ENCODE measurements around the gene C2CD4B. TPM values are rescaled to one million over a fixed set of nuclear protein-coding genes. Genes with fewer than 3 reads are reported as not detected.

The C2CD4B gene
- total RNA-seq, 1 experiment from 2014 or later: 1.3 TPM

DNA sequence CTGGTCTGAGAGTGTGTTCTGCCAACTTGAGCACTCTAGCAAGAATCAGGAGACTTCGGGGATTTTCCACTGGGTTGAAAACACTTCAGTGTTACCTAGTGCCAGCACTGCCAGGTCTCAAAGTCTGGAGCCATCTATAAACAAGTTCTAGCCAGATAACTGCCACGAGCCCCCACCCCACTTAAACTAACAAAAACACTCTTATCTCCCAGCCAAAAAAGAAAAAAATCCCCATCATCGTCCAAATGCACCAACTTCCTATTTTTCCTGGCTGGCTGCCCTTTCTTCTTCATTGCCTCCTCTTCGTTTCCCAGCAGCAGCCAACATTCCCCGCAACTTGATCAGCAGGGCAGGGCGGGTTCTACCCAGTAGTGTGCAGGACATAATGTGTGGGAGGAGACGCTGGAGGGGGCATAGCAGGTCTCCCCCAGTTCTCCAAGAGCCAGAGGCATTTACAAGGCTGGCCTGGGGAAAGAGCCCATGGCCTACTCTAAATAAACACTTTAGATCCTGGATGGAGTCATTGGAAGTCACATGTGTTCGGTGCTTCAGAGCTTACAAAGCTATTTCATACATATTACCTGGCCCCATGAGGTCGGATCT lies 29.5 kb downstream of the C2CD4B start:
- Mint-ChIP-seq H3K4me1 (peaks cover 8% of the 10 kb centered on the region; the same call in 1 of the 2 replicates), H3K4me3 (no peak overlapping the region), H3K36me3 (no peaks in the 10 kb centered on the region), H3K9me3 (no peaks in the 10 kb centered on the region; the same call in 1 of the 2 replicates), H3K27me3 (ENCODE audit: low read depth) (no peaks in the 10 kb centered on the region; the same call in 1 of the 2 replicates), H3K27ac (no peak overlapping the region)
- ChIA-PET CTCF (no interaction called here), POLR2A (no interaction called here)
- no peak for DNase-seq (ENCODE audit: low spot score)
- TF ChIP-seq, protein P1, sequence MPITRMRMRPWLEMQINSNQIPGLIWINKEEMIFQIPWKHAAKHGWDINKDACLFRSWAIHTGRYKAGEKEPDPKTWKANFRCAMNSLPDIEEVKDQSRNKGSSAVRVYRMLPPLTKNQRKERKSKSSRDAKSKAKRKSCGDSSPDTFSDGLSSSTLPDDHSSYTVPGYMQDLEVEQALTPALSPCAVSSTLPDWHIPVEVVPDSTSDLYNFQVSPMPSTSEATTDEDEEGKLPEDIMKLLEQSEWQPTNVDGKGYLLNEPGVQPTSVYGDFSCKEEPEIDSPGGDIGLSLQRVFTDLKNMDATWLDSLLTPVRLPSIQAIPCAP (CRISPR knock-in tag; IDR thresholded peaks at IDR 0.05): no peak
- TF ChIP-seq GABPB1 (CRISPR knock-in tag; IDR thresholded peaks at IDR 0.05): no peak
- no peak for ATAC-seq

DNA sequence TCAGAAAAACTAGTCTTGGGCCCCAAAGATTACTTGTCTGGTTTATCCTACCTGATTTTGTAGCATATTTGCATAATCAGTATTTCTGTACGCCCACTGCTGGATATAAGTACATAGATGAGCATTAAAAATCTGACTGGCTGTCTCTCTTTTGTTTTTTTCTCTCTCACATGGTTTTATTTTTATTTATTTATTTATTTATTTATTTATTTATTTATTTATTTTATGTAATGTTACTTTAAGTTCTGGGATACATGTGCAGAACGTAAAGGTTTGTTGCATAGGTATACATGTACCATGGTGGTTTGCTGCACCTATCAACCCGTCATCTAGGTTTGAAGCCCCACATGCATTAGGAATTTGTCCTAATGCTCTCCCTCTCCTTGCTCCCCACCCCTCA lies 31.9 kb downstream of the C2CD4B start:
- TF ChIP-seq ZNF317 (CRISPR knock-in tag; IDR thresholded peaks at IDR 0.05; ENCODE audit: borderline replicate concordance, low read depth) (no peak), ZNF219 (CRISPR knock-in tag; IDR thresholded peaks at IDR 0.05; ENCODE audit: borderline replicate concordance) (no peak), ZNF138 (CRISPR knock-in tag; conservative IDR thresholded peaks at IDR 0.05) (no peak), NR3C1 (CRISPR knock-in tag; conservative IDR thresholded peaks at IDR 0.05; ENCODE audit: low read depth) (no peak), HMGA2 (CRISPR knock-in tag; IDR thresholded peaks at IDR 0.05) (no peak; the same call in 1 of the 2 replicates), SOX15 (CRISPR knock-in tag; IDR thresholded peaks at IDR 0.05) (no peak)
- TF ChIP-seq, protein P2, sequence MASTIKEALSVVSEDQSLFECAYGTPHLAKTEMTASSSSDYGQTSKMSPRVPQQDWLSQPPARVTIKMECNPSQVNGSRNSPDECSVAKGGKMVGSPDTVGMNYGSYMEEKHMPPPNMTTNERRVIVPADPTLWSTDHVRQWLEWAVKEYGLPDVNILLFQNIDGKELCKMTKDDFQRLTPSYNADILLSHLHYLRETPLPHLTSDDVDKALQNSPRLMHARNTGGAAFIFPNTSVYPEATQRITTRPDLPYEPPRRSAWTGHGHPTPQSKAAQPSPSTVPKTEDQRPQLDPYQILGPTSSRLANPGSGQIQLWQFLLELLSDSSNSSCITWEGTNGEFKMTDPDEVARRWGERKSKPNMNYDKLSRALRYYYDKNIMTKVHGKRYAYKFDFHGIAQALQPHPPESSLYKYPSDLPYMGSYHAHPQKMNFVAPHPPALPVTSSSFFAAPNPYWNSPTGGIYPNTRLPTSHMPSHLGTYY (CRISPR knock-in tag; IDR thresholded peaks at IDR 0.05): no peak
- TF ChIP-seq, protein P3, sequence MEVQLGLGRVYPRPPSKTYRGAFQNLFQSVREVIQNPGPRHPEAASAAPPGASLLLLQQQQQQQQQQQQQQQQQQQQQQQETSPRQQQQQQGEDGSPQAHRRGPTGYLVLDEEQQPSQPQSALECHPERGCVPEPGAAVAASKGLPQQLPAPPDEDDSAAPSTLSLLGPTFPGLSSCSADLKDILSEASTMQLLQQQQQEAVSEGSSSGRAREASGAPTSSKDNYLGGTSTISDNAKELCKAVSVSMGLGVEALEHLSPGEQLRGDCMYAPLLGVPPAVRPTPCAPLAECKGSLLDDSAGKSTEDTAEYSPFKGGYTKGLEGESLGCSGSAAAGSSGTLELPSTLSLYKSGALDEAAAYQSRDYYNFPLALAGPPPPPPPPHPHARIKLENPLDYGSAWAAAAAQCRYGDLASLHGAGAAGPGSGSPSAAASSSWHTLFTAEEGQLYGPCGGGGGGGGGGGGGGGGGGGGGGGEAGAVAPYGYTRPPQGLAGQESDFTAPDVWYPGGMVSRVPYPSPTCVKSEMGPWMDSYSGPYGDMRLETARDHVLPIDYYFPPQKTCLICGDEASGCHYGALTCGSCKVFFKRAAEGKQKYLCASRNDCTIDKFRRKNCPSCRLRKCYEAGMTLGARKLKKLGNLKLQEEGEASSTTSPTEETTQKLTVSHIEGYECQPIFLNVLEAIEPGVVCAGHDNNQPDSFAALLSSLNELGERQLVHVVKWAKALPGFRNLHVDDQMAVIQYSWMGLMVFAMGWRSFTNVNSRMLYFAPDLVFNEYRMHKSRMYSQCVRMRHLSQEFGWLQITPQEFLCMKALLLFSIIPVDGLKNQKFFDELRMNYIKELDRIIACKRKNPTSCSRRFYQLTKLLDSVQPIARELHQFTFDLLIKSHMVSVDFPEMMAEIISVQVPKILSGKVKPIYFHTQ (CRISPR knock-in tag; IDR thresholded peaks at IDR 0.05): no peak
- TF ChIP-seq, protein P4, sequence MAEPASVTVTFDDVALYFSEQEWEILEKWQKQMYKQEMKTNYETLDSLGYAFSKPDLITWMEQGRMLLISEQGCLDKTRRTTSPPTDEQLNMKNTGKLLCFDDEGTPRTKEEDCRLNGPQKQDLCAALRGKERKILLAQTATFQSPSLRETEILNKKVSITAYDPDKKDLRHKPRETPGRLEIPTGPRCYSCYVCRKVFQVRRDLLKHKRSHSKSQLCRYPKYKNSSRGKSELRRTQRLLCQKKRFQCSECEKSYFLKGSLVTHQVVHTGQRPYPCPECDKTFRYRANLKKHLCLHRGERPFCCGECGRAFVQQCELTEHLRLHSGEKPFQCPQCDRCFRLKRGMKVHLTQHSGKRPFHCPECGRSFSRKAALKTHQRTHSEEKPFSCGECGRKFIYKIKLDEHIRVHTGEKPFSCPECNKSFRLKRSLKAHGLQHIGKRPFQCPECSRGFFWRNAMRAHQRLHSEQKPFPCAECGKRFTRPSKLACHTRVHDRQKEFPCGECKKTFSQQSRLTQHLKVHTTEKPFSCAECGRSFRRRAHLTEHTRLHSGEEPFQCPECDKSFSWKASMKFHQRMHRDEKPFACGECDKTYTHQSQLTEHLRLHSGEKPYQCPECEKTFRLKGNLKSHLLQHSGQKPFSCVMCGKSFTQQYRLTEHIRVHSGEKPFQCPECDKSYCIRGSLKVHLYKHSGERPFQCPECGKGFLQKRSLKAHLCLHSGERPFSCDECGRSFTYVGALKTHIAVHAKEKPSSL (CRISPR knock-in tag; conservative IDR thresholded peaks at IDR 0.05): no peak
- Mint-ChIP-seq H3K9me3 (no peaks in the 10 kb centered on the region; the same call in 1 of the 2 replicates), H3K27me3 (ENCODE audit: low read depth) (no peaks in the 10 kb centered on the region; the same call in 1 of the 2 replicates), H3K27ac (no peak overlapping the region), H3K36me3 (no peaks in the 10 kb centered on the region), H3K4me3 (no peak overlapping the region), H3K4me1 (peaks cover 8% of the 10 kb centered on the region; the same call in 1 of the 2 replicates)
- no peak for ATAC-seq
- ChIA-PET POLR2A (no interaction called here), CTCF (no interaction called here)
- no peak for DNase-seq (ENCODE audit: low spot score)

DNA sequence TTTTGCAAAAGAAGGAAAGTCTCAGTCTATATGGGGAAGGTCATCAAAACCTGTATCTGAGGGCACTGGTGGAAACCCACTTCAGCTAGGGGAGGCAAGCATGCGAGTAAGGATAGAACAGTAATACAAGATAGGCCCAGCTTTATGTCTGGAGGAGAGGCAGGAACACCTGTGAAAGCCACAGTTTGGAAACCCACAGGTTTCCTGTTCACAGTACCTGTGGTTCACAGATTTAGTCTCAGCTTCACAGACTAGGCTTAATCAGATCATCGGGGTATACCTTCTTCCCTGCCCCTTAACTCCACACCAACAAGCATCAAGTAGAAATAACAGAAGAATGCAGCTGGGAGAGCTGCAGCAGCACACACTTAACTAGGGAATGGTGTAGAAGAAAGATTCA lies 36.2 kb downstream of the C2CD4B start:
- H3K27me3 Mint-ChIP-seq (ENCODE audit: low read depth): no peaks in the 10 kb centered on the region; the same call in 1 of the 2 replicates
- H3K4me3 Mint-ChIP-seq: no peak overlapping the region
- H3K4me1 Mint-ChIP-seq: peaks cover 18% of the 10 kb centered on the region
- DNase-seq (ENCODE audit: low spot score) (no peak), ATAC-seq (no peak)
- peaks cover 17% of the 10 kb centered on the region for H3K9me3 Mint-ChIP-seq
- no peaks in the 10 kb centered on the region for H3K36me3 Mint-ChIP-seq
- ChIA-PET POLR2A (no interaction called here), CTCF (interaction anchor here (1.6 kb wide), 1 partner anchor 125 kb away, joined by 3 read pairs; no protein-coding TSS in a partner anchor)
- H3K27ac Mint-ChIP-seq: no peak overlapping the region
- no peak for TF ChIP-seq RELA (CRISPR knock-in tag; IDR thresholded peaks at IDR 0.05; ENCODE audit: borderline replicate concordance)
- TF ChIP-seq, protein P5, sequence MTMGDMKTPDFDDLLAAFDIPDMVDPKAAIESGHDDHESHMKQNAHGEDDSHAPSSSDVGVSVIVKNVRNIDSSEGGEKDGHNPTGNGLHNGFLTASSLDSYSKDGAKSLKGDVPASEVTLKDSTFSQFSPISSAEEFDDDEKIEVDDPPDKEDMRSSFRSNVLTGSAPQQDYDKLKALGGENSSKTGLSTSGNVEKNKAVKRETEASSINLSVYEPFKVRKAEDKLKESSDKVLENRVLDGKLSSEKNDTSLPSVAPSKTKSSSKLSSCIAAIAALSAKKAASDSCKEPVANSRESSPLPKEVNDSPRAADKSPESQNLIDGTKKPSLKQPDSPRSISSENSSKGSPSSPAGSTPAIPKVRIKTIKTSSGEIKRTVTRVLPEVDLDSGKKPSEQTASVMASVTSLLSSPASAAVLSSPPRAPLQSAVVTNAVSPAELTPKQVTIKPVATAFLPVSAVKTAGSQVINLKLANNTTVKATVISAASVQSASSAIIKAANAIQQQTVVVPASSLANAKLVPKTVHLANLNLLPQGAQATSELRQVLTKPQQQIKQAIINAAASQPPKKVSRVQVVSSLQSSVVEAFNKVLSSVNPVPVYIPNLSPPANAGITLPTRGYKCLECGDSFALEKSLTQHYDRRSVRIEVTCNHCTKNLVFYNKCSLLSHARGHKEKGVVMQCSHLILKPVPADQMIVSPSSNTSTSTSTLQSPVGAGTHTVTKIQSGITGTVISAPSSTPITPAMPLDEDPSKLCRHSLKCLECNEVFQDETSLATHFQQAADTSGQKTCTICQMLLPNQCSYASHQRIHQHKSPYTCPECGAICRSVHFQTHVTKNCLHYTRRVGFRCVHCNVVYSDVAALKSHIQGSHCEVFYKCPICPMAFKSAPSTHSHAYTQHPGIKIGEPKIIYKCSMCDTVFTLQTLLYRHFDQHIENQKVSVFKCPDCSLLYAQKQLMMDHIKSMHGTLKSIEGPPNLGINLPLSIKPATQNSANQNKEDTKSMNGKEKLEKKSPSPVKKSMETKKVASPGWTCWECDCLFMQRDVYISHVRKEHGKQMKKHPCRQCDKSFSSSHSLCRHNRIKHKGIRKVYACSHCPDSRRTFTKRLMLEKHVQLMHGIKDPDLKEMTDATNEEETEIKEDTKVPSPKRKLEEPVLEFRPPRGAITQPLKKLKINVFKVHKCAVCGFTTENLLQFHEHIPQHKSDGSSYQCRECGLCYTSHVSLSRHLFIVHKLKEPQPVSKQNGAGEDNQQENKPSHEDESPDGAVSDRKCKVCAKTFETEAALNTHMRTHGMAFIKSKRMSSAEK (CRISPR knock-in tag; IDR thresholded peaks at IDR 0.05; ENCODE audit: borderline replicate concordance): no peak

Measured in WTC11 (cell line).